NCI-H1105 treated with DMSO at 0.1 percent for 48 hours (cell line): ENCODE data around the gene NHEJ1.

Experiments used
- DNase-seq: peaks from one replicate; lab custom pipeline; 2025; lab: John Stamatoyannopoulos, UW

Gene NHEJ1

DNA sequence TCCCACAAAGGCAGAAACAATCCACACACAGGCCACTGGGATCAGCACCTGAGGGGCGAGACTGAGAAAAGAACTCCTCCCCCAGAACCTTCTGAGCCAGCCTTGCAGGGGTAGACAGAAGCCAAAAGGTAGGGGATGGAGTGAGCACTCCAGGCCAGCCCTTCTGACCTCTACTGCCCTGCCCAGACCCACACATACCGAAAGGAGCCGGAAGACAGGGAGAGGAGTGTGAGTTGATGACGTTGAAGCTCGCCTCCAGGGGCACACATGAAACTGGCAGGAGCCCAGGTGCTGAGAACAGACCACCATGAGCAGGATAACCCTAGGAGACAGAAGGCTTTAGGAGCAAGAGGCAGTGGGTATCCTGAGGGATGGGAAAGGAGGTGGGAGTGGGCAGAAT, 7.4 kb upstream of the NHEJ1 start:
- DNase-seq, result no peak

DNA sequence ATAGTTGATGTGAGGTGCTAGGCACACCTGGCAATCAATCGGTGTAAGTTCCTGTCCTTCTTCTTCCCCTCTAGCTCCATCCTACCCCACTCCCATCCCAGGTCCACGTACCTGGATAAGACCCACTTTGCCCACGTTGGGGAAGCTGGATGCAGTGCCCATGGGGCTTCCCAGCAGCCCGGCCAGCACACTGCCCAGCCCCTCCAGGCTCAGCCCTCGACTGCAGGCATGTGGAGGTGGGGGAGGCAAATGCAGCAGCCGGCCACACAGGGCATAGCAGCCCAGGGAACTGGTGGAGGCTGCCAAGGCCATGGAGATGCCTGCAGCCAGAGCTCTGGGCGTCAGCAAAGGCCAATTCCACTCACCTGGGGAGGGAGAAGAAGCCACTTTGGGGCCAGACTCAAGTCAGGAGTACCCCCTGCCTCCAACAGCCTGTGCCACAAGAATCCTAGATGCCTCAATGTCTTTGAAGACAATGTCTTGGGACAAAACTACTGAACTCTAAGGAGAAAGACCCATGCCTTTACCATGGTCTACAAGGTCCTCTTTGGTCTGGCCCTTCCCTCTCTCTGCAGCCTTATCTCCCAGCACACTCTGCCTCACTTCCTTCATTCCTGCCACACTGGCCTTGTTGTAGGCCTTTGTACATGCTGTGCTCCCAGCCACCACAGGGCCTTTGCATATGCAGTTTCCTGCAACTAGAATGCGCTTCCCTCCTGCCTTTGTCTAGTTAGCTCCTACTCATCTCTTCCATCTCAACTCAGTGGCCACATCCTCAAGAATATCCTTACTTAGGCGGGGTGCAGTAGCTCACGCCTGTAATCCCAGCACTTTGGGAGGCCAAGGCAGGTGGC, 4.7 kb upstream of the NHEJ1 start:
- DNase-seq, result no peak

DNA sequence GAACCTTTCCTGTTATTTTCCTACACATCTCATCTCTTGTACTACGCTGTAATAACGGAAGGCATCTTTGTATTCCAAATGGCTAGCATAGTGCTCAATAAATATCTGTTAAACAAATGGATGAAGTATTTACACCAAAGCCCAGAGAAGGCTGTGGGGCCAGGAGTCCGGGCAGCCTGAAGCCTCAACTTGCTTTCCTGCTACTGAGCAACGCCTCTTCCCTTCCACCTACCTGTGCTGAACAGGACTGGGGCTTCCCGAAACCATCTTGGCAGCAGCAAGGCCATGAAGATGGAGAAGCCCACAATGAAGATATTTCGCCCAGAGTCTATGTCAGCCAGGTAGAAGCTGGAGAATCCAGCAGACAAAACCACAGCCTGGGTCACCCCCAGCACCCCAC, 2.5 kb upstream of the NHEJ1 start:
- no peak for DNase-seq

DNA sequence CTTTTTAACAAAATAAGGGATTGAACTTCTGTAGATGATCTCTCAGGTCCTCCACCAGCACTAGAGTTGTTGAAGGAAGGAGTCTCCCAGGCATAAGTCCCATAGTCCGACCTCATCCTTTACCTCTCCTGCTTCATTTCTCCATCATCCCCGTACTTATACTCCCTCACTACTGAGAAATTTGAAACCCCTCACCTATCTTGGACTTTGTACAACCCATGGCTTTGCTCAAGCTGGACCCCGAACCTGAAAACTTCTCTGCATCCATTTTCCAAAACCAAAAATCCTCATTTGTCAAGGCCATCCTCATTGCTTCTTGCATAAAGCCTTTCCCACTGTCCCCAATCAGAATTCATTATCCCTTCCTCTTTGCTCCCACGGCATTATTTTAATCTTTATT, 482 bp upstream of the NHEJ1 start:
- no peak for DNase-seq

DNA sequence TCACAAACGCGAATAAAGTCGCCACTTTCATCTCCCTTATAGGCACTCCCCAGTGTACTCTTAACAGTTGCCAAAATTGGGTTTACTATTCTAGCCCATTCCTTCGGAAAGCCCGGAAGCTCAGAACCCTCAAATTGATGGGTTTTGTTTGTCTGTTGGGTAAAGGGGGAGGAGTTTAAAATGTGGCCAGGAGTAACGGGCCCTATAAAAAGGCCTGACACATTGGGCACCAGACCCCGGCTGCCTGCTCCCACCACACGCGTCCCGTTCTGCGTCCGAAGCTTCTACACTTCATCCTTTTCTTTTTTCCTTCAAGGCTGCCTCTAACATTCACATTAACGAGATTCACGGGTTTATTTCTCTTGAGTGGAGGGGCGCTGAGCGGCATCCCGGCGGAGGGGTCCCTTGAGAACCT, 837 bp downstream of the NHEJ1 start:
- DNase-seq, result no peak

DNA sequence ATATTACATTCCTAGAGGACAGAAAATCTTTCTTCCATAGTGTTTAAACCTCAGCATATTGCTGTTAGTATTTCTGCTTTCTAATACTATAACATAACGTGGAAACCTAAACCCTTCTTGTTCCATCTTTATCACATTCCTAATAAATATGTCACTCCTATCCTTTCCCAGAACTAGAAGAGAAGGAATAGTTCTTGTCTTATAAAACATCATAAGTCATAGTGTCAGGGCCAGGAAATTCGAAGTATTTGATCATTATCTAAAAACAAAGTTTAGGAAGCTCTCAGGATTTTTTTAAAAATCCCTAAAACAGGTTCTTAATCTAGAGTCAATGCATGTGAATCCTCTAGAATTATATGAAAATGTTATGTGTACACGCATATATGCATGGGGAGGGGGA, 2.0 kb downstream of the NHEJ1 start:
- DNase-seq, result no peak

DNA sequence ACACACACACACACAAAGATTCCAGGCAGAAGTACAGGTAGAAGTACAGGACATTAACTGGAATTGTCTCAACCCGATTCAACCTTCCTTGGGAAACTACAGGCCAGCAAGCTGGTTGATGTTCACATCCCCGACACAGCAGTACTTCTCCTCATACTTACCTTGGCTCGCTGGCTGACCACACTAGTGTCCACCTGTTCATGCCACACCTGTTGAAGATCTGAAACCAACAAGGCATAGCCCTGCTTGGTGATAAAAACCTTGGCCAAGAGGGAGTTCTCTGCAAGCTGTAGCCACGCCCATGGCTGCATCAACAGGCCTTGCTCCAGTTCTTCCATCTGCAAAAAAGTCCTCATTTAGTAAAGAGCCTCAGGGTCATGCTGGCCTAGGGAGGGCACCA, 2.6 kb downstream of the NHEJ1 start:
- no peak for DNase-seq

DNA sequence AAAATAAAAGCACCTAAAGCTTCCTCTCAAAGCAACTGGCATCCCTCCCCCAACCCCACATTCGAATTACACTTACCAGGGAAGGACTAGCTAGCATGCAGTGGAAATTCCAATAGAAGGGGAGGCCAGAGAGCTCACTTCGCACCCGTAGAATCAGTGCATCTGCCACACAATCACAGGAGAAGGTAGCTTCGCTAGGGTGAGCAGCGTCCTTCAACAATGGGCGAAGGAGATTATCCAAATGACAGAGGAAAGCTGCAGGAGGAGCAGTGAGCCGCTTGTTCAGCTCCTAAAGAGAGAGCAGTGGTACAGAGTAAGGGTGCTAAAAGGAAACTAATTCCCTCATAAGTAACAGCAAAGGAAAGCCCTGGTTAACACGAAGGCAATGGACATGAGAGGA, 3.2 kb downstream of the NHEJ1 start:
- DNase-seq, result no peak

DNA sequence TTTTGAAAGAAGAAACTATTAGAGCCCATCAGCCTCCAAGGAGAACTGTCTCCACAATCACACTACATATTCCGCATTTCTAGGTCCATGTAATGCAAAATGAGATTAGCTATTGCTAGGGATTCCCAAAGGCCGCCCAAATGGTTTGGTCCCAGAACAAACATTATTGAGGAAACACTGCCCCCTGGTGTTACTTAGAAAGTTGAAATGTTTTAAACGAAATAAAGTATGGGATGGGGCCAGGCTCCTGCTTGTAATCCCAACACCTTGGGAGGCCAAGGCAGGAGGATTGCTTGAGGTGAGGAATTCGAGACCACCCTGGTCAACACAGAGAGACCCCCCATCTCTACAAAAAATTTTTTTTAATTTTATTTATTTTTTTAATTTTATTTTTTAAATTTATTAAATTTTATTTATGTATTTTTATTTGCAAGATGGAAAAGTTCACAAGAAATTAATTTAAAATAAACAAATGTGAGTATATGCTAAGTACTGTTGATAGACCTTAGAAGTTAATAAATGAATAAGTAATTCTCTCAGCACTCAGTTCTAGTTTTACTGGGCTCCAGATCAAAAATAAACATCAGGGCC, 5.5 kb downstream of the NHEJ1 start:
- DNase-seq, result peak; percentile 79

DNA sequence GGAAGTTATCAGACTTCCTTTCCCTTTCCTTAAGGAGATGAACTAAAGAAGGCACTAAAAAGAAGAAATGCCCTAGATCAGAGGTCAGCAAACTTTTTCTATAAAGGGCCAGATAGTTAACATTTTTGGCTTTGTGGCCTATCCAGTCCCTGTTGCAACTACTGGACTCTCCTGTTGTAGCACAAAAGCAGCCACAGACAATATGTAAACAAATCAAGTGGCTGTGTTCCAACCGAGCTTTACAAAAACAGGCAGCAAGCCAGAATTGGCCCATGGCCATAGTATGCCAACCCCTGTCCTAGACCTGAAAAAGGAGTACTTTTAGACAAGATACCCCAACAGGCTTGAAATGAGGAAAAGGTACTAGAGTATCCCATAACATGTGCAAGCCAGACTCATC, 10.9 kb downstream of the NHEJ1 start:
- DNase-seq, result peak; percentile 46

DNA sequence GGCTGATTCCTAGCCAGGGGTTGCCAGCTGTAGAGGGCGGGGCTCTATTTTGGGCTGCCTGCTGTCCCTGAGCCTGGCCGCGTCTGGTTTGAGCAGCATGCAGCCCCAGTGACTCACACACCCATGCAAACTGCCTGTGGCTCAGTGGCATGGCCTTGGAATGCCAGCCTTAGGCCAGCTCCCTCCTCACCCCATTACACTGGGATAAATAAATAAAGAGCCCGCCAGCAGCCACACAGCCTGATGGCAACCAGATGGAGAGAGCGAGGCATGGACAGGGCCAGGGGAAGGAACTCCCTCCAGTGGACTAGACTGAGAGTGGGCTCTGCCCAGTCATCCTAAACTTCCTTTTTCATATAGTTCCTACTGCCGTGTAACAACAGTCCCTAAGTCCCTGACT, 18.3 kb downstream of the NHEJ1 start:
- DNase-seq, result no peak

DNA sequence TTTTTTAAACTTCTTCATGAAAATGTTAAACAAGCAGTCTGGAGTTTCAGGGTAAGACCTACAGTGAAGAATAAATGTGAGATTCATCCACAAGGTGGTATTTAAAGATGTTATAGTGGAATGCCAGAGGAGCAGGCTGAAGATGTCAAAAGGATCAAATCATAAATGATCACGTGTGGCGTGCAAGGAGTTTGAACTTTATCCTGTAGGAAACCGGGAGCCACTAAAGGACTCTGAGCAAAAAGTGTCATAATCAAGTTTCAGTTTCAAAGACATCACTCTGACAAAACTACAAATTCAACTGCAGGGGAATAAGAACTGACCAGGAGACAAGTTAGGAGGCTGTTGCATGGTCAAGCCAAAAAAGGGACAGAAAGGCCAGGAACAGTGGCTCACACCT, 19.9 kb downstream of the NHEJ1 start:
- no peak for DNase-seq

DNA sequence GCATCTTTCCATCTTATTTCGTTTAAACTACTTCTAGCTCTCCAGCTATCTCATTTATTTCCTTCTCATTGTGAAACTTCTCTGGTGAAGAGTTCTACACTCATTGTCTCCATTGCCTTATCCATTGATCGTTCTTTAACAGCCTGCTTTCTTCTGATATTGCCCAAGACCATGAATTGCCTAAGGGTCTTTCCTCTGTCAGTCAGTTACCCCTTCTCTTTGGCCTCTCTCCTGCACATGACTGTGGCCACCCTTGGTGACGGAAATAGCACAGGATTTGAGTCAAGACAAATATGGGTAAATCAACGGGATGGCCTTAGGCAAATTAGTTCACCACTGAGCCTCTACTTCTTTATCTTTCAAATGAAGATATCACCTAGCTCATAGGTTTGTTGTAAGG, 26.6 kb downstream of the NHEJ1 start:
- DNase-seq, result no peak

DNA sequence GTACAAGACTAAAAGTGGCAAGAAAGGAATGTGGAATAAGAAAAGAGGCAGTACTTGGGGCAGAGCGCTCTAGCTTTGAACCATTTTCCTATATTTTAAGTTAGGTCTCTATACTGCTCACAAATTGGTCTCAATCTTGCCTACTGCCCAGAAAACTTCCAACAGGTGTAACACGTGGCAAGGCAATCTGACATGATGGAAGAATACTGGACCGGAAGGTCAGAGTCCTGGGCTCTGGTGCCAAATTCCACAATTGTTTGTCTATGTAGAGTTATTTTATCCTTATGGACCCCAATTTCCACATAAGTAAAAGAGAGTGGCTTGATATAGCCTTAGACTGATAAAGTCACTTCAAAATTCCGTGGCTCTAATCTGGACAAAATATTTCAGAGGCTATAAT, 28.9 kb downstream of the NHEJ1 start:
- no peak for DNase-seq

DNA sequence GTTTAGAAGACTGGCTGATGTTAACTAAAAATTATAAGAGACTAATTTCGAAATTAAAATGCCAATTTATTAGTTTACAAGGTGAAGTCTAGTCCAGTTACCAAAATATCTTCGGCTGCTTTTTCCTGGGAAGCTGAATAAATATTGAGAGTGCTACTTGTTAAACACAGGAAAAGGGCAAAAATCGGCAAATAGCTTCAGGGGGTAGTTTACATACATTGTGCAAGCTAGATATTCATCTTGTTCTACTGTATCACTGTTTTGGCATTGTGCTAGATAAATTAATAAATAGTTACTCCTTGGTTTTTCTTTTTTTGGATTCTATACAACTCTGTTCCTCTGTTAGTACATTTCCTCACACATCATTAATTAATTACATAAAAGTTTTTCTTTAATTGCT, 29.3 kb downstream of the NHEJ1 start:
- no peak for DNase-seq

DNA sequence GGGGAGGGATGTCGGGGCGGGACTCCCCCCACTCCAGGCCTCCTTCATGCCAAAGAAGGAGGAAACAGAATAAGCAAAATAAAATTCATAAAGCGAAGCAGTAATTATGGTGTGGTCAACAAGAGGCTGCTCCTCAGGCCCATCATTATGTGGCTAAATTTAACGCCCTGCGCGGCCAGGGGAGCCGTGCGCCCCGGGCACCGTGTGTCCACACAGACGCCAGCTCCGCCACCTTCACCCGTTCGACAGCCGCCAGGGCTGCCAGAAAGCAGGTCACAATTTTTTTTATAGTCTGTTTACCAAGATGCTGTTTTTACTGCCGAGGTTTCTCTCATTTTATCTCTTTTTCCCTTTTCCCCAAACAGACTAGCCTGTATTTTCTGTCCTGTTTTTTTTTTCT, 31.0 kb downstream of the NHEJ1 start:
- DNase-seq, result no peak

DNA sequence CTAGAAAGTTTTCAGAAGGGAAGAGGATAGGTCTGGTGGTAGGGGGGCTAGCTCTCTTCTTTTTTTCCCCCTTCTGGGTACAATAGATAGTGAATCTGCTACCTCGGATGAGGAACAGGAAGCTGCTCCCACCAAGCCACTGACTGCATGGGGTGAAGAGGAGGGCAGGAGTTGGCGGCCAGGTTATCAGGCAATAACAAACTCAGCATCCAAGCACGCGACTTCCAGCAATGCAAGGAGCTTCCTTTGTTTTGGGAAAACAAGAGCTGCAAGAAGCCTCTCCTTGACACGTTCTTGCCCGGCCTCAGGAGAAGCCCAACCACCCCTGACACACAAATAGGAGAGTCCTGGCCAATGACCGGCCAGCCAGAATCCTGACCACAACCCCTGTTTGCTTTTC, 32.2 kb downstream of the NHEJ1 start:
- DNase-seq, result no peak

DNA sequence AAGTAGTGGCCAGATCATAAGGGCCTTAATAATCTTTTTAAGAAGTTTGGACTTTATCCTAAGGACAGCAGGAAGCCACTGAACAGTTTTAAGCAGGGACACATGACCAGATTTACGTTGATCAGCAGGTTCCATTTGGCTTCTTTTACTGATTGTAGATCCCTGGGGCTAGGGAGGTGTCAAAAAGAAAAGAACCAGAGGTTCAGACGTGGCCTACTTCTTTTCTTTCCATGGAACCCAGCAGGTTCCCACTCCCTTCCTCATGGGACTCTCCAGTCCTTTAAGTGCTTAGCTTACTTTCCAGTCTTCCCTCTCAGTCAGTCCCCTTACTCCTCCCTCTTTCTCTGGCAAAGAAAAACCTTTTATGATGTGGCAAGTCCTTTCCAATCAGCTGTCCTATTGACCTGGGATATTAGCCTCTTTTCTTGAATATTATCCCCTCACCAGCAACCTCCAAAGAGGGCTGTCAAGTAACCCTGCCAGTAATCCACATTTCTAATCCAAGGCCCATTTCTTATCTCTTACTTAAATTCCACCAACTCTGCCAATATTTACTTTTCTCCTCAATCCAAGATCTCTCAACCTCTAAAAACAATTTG, 33.5 kb downstream of the NHEJ1 start:
- no peak for DNase-seq

DNA sequence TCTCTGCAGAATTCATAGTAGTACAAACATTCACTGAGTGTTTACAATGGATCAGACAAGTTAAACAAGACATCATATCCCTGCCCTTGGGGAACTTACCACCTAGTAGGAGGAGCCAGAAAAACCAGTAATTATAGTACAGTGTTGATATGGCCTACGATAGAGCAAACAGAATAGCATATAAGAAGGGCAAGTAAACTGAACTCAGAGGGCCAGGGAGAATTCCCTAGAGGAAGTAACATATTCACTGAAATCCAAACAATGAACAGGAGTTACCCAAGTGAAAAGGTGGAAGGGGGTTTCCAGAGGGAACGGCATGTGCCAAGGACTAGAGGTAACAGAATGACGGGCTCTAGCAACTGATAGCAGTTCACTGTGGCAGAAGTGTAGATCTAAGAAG, 34.1 kb downstream of the NHEJ1 start:
- DNase-seq, result no peak

DNA sequence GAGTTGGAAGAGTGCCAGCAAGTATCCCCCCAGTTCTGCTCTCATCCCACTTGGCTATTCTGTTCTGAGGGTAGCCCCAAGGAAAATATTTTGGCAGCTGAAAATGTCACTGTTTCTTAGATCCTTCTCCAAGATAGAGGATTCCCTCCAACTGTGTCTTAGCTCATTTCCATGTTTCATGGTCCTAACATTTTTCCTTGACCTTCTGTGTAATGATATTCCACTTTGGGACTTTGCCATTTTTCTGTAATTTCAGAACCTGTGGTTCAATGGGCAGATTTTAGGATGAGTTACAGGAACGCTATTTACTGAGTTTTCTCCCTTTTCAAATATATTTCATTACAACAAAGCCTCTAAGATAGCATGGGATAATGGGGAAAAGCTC, 34.7 kb downstream of the NHEJ1 start:
- DNase-seq, result no peak

DNA sequence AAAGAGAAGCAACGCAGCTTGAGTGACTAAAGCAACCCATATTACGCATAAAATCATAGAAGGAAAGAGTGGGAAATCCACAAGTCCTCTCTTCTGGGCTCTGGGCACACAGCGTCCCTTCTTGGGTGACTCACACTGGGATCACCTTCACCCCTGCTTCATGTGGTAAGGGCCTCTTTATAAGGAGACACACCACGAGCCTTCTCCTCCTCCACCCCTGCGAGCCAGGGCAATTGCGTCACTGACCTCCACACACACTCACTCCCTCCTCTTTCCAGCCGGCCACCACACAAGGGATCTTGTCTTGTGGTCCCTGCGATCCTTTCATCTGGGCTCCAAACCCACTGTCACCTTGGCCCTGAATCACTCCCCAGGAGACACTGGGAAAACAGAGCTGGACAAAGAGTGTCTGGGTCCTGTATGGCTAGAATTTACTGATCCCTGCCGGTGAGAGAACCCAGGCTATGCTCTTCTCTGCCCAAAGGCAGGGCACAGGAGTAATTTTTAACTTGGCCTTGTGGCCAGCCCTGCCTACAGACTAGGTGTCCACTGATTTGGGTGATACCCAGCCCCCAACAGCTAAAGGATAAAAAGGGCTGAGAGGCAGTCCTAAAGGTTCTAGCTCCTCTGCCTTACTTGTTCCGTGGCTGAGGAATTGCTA, 35.3 kb downstream of the NHEJ1 start:
- no peak for DNase-seq

DNA sequence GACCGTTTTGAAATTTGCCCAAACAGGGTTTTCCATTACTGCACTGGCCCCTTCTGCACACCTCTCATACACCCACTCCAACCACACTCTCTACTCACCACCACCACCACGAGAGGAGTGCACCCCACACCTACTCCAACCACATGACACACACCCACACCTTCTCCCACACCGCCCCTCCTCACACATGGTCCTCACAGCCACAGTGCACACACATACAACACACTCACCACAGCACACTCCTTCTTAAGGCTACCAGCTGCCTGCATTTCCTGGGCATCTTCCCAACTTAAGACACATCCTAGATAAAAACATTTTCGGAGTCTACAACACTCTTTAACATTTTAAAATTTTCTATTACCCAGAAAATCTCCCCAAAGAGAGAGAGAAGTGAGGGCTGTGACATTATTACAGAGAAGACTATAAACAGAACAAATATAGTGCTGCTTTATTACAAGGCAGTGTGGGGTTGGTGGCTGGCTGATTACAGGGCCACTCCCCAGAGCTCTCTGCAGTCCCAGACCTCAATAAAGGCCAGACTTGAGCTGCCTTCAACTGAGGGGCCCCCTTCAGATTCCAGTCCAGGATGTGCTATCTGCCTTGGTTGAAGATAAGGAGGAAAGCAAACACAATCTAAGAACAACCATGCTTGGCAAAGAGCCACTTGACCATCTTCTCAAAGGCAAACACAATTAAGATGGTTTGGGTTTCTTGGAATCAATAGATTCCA, 36.1 kb downstream of the NHEJ1 start:
- no peak for DNase-seq
